GM12892 (cell line): ENCODE measurements around the gene MUC13.

ENCODE experiments used
- POLR2A ChIP-seq: IDR thresholded peaks from 2 replicates; pipeline ENCODE4 v1.6.1; 2011; ENCODE audit warnings: low read depth, low read length, control low read depth
- POLR2AphosphoS5 ChIP-seq: IDR thresholded peaks from 2 replicates; pipeline ENCODE4 v1.6.1; 2011; ENCODE audit warnings: low read depth, low read length, control low read depth

DNA sequence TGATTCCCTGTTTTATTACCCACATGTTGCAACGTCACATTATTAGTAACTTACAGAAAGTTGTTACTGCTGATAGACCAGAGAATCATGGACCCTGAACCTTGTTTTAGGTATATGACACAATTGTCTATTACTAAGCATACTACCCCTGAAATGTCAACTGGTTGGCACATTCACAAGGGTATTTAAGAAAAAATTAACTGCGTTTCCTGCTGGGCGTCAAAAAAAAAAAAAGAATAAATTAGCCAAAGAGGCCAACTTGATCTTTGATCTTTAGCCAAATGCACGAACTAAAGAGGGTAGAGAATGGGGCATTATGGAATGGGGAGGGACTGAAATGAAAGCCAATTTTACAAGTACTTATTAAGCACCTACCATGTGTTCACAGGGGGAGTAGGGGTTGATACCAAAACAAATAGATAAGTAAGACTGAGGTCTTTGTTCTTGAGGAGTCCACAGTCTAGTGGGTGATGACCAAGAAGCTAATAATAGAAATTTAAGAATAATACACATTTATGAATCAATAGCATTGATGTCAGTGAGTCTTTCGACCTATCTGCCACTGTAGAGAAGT, 17.8 kb upstream of the MUC13 start:
- TF ChIP-seq POLR2AphosphoS5 (no peak), POLR2A (no peak)
